HG03571 (cell line): ENCODE data around the gene ZNF677.
"Not testable (repeated sequence)": the region's sequence is repeated elsewhere in the genome, so short reads cannot be mapped to it uniquely, and the experiment has no call there.

Experiments used
- ATAC-seq: cut with Tn5 transposase; IDR thresholded peaks from one replicate; pipeline ENCODE4 v1.9.1; 2021; ENCODE audit not compliant: unreplicated experiment

The ZNF677 gene

GRCh38 chr19:53254411-53255341 lies at the start of gene ZNF677:
TSS of gene ZNF677 (minus strand) at chr19:53254873. CDS start at chr19:53251550, 3,323 bp downstream.
- no peak for ATAC-seq

- ATAC-seq: not testable (repeated sequence)
Measured at GRCh38 chr19:53301341-53301740, 46.7 kb upstream of the ZNF677 start.

DNA sequence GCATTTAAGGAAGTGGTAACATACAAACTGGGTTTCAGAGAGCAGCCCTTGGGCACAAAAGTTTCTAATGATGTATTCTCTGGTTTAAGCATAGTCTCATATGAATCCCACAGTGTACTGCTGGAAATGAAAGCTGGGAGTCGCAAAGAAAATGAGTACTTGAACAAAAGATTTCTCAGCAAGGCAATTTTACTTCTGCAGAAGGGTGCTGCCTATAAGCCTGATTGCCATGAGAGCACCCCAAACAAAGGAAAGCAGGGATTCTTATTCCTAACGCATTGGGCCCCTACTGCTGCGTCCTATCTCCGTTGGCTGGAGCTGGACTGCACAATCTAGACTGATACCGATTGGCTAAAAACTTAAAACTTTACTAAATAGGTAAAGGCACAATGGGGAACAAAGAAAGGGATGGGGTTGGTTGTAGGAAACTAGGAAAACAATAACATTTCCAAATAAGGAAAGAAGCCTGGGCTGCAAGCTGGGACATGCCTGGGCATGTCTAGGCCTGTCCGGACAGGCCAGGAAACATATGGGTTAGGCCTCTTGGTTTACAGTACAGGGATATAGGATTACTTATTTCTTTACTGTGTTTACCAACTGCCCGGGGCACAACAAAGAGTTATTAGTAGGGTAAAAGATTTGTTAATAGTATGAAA lies 40.2 kb upstream of the ZNF677 start:
- ATAC-seq: no peak

DNA sequence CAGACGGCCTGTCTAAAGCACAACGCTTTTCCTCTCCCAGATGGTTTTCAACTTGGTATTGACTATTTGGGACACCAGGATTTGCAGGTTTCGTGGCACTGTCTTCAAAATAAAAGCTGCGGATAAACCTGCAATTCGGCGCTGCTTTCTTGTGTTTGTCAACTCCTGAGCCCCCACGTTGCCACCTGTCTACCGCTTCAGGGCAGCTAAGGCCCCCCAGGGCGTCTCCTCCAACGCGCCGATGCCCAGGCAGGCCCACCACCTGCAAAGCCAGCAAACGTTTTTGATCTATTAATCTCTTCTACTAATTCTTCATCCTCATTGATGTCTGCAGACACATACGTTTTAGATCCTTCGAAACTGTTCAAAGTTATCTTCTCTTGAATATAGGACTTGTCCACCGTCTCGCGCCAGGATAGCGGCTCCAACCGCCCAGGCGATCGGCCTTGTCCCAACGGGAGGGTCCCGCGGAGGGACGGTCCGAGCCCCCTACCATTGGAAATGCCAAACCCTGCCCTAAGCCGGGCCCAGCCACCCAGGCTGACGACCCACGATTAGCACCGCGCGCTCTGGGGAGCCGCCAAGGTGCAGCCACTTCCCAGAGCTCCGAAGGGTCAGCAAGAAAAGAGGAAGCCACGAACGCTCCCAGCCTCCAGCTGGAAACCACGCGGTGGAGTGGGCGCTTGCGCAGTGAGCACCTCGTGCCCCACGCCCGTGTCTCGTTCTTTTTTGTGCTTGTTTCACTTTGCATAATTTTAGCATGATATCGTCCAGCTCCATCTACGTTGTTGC lies 36.3 kb upstream of the ZNF677 start:
- no peak for ATAC-seq

GRCh38 chr19:53285087-53285486 lies 30.4 kb upstream of the ZNF677 start:
- no peak for ATAC-seq

GRCh38 chr19:53281947-53282346 lies 27.3 kb upstream of the ZNF677 start:
- not testable (repeated sequence) for ATAC-seq

DNA sequence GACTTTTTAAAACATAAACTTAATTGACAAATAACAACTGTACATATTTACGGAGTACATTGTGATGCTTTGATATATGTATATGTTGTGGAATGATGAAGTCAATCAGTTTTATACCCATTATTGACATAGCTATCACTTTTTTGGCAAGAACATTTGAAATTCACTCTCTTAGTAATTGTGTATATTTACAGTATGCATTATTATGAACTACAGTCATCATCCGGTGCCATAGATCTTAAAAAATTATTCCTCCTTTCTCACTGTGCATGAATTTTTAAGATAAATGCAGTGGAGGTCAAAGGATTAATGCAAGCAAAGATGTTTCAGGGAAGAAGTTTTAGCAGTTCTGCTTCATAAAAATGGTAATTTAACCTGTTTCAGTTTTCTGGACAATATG lies 20.8 kb upstream of the ZNF677 start:
- no peak for ATAC-seq

GRCh38 chr19:53272044-53272443 lies 17.4 kb upstream of the ZNF677 start:
- no peak for ATAC-seq

DNA sequence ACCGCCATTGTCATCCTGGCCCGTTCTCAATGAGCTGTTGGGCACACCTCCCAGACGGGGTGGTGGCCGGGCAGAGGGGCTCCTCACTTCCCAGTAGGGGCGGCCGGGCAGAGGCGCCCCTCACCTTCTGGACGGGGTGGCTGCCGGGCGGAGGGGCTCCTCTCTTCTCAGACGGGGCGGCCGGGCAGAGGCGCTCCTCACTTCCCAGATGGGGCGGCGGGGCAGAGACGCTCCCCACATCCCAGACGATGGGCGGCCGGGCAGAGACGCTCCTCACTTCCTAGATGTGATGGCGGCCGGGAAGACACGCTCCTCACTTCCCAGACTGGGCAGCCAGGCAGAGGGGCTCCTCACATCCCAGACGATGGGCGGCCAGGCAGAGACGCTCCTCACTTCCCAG lies 15.2 kb upstream of the ZNF677 start:
- not testable (repeated sequence) for ATAC-seq

- ATAC-seq: not testable (repeated sequence)
Measured at GRCh38 chr19:53267623-53268022, 12.9 kb upstream of the ZNF677 start, which contains the start of gene VN1R4. TSS of gene VN1R4 (minus strand) at chr19:53267723. CDS start at chr19:53267665, 58 bp downstream.

GRCh38 chr19:53257715-53258342 lies 3.2 kb upstream of the ZNF677 start, which contains the start of gene VN1R2:
TSS of gene VN1R2 (plus strand) at chr19:53258292. CDS start at chr19:53258376, 84 bp downstream.
- not testable (repeated sequence) for ATAC-seq

GRCh38 chr19:53246498-53246897 lies 8.2 kb downstream of the ZNF677 start:
- ATAC-seq: no peak

DNA sequence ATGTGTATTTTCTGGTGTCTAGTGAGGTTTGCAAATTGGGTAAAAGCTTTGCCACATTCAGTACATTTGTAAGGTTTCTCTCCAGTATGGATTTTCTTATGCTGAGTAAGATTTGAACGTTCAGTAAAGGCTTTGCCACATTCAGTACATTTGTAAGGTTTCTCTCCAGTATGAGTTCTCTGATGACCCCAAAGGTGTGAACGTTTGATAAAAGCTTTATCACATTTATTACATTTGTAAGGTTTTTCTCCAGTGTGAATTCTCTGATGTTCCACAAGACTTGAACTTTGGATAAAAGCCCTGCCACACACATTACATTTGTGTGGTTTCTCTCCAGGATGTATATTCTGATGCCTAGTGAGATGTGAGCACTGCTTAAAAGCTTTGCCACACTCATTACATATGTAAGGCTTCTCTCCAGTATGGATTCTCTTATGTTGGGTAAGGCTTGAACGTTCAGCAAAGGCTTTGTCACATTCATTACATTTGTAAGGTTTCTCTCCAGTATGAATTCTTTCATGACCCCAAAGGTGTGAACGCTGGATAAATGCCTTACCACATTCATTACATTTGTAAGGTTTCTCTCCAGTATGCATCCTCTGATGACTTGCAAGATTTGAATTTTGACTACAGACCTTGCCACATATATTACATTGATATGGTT lies 17.4 kb downstream of the ZNF677 start:
- ATAC-seq: no peak

DNA sequence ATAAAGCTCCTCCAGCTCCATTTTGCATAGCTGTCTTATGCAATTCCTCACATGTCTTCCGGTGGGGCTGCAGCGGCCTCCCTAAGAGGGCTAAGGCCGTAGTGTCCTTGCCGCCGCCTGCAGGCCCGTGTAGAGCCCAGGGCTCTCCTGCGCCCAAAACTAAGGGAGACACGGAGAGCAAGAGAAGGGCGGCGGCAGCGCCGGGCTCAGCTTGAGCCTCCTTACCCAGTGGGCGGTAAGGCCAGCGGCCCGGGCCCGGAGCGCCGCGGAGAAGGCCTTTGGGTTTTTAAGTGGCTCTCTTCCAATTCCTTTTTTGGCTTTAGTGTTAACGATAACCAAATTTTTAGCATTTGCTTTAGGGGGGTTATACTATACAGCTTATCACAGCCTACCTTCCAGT lies 30.1 kb downstream of the ZNF677 start:
- ATAC-seq: no peak

- not testable (repeated sequence) for ATAC-seq
Measured at GRCh38 chr19:53222716-53223115, 32.0 kb downstream of the ZNF677 start.

DNA sequence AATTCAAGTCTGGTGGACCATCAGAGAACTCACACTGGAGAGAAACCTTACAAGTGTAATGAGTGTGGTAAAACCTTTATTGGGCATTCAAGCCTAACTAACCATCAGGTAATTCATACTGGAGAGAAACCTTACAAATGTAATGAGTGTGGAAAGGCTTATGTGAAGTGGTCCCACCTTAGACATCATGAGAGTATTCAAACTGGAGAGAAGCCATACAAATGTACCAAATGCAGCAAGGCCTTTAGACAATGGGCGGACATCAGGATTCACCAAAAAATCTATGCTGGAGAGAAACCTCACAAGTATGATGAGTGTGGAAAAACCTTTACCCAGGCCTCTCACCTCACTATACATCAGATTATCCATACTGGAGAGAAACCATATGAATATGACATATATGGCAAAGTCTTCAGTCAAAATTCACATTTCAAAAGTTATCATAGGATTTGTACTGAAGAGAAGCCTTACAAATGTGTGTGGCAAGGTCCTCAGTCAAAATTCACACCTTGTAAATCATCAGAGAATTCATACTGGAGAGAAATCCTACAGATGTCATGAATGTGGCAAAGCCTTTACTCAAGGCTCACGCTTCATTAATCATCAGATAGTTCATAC lies 41.9 kb downstream of the ZNF677 start:
- ATAC-seq: no peak

DNA sequence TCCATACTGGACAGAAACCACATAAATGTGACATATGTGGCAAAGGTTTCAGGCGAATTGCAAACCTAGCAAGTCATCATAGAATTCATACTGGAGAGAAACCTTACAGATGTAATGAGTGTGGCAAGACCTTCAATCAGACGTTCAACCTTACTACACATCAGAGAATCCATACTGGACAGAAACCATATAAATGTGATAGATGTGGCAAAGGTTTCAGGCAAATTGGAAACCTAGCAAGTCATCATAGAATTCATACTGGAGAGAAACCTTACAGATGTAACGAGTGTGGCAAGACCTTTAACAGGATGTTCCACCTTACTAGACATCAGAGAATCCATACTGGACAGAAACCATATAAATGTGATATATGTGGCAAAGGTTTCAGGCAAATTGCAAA lies 43.1 kb downstream of the ZNF677 start:
- not testable (repeated sequence) for ATAC-seq

- no peak for ATAC-seq
Measured at GRCh38 chr19:53196777-53197396, 57.8 kb downstream of the ZNF677 start.

DNA sequence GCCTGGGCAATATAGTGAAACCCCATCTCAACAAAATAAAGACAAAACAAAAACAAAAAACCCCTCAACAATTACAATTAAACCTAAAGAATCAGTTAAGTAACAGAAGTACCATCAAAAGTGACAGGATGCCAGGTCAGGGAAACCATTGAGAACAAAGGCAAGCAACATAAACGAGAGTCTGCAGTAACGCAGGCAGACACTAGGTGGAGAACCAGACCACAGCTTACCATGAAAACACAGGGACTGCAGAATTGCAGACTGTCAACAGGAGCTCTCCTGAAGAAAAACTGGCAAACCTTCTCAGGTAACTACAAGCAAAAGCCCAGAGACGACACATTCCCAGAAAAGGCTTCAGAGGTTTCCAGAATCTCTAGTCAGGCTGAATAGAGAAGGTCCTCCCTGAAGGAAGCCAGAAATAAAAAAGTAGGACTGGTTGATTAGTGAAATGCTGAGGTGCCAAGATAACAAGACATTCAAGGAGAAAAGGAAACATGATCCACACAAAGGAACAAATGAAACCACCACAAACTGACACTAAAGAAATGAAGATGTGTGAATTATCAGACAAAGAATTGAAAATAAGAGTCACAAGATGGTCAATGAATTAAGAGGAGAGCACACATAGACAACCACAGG lies 59.3 kb downstream of the ZNF677 start:
- ATAC-seq: no peak
